SK-N-MC (cell line): ENCODE measurements around the gene SEC11C.

Experiments
- DNase-seq: peaks from one replicate; pipeline ENCODE4 v3.0.0-alpha.2; 2011; ENCODE audit warnings: low read depth, low spot score
- H3K27ac ChIP-seq: fragments of 200-600 bp; sonication (generic); 2 replicates; pipeline ENCODE4 v1.5.1; 2016; ENCODE audit warnings: mixed run types
- H3K36me3 ChIP-seq: fragments of 200-600 bp; sonication (generic); 2 replicates; pipeline ENCODE4 v1.6.1; 2017; ENCODE audit warnings: antibody characterized with exemption, low read length, mixed read lengths; ENCODE audit not compliant: insufficient read depth
- H3K4me3 ChIP-seq: fragments of 200-600 bp; sonication (generic); 2 replicates; pipeline ENCODE4 v1.5.1; 2016
- H3K9ac ChIP-seq: fragments of 200-600 bp; sonication (generic); 2 replicates; pipeline ENCODE4 v1.8.0; 2017; ENCODE audit warnings: mixed run types, mixed read lengths; ENCODE audit not compliant: insufficient read length
- H3K9me3 ChIP-seq: fragments of 200-600 bp; sonication (generic); 2 replicates; pipeline ENCODE4 v1.6.1; 2017; ENCODE audit warnings: low read depth, mild to moderate bottlenecking, antibody characterized with exemption, low read length, moderate library complexity, mixed read lengths
- EZH2 ChIP-seq: fragments of 200-600 bp; sonication (generic); IDR thresholded peaks from one replicate; pipeline ENCODE4 v1.6.1; 2017; ENCODE audit warnings: antibody characterized with exemption
- FOXP2 ChIP-seq: optimal IDR thresholded peaks from 2 replicates; pipeline ENCODE3; 2011; ENCODE audit warnings: mild to moderate bottlenecking, moderate library complexity; ENCODE audit not compliant: insufficient read depth; ENCODE audit errors: extremely low read length, control extremely low read depth
- POLR2AphosphoS5 ChIP-seq: IDR thresholded peaks from 2 replicates; pipeline ENCODE4 v1.6.1; 2012; ENCODE audit warnings: mild to moderate bottlenecking, low read depth, low read length, borderline replicate concordance

SEC11C gene

GRCh38 chr18:59114160-59114559 lies 25.5 kb upstream of the SEC11C start:
- H3K9me3 ChIP-seq, result no peaks in the 10 kb centered on the region
- no peak overlapping the region for H3K9ac ChIP-seq
- H3K27ac ChIP-seq, result peak overlapping the region; percentile 72
- peak overlapping the region; percentile 15; the same call in 1 of the 2 replicates for H3K4me3 ChIP-seq
- peak; percentile 69 for DNase-seq
- no peaks in the 10 kb centered on the region for H3K36me3 ChIP-seq
- TF ChIP-seq EZH2 (no peak), POLR2AphosphoS5 (no peak), FOXP2 (no peak)

- DNase-seq, result no peak
- Histone ChIP-seq H3K9ac (no peak overlapping the region), H3K36me3 (no peaks in the 10 kb centered on the region), H3K27ac (no peak overlapping the region), H3K4me3 (no peak overlapping the region), H3K9me3 (no peaks in the 10 kb centered on the region)
- TF ChIP-seq POLR2AphosphoS5 (no peak), FOXP2 (no peak), EZH2 (no peak)
Measured at GRCh38 chr18:59123588-59124369, 15.9 kb upstream of the SEC11C start.

- no peak overlapping the region for H3K9ac ChIP-seq
- no peak overlapping the region for H3K4me3 ChIP-seq
- TF ChIP-seq EZH2 (no peak), POLR2AphosphoS5 (no peak), FOXP2 (no peak)
- no peak for DNase-seq
- H3K27ac ChIP-seq, result no peak overlapping the region
- H3K36me3 ChIP-seq, result no peaks in the 10 kb centered on the region
- H3K9me3 ChIP-seq, result no peaks in the 10 kb centered on the region
Measured at GRCh38 chr18:59124370-59124704, 15.3 kb upstream of the SEC11C start.

GRCh38 chr18:59127047-59127446 lies 12.6 kb upstream of the SEC11C start:
- TF ChIP-seq POLR2AphosphoS5 (no peak), FOXP2 (no peak), EZH2 (no peak)
- Histone ChIP-seq H3K9ac (no peak overlapping the region), H3K9me3 (no peaks in the 10 kb centered on the region), H3K4me3 (no peak overlapping the region), H3K36me3 (no peaks in the 10 kb centered on the region), H3K27ac (no peak overlapping the region)
- DNase-seq, result no peak

GRCh38 chr18:59129951-59130703 lies 9.6 kb upstream of the SEC11C start:
- Histone ChIP-seq H3K9me3 (no peaks in the 10 kb centered on the region), H3K9ac (no peak overlapping the region), H3K4me3 (no peak overlapping the region), H3K36me3 (no peaks in the 10 kb centered on the region), H3K27ac (no peak overlapping the region)
- DNase-seq, result no peak
- TF ChIP-seq POLR2AphosphoS5 (no peak), FOXP2 (no peak), EZH2 (no peak)

- H3K9ac ChIP-seq, result no peak overlapping the region
- no peak for TF ChIP-seq POLR2AphosphoS5
- H3K4me3 ChIP-seq, result no peak overlapping the region
- no peak for DNase-seq
- H3K27ac ChIP-seq, result no peak overlapping the region
- no peaks in the 10 kb centered on the region for H3K36me3 ChIP-seq
- H3K9me3 ChIP-seq, result no peaks in the 10 kb centered on the region
Measured at GRCh38 chr18:59132810-59133465, 6.7 kb upstream of the SEC11C start.

- TF ChIP-seq POLR2AphosphoS5 (peak; percentile 68; the same call in 1 of the 2 replicates), FOXP2 (no peak)
- H3K27ac ChIP-seq, result peak overlapping the region; percentile 79; the same call in 1 of the 2 replicates
- no peaks in the 10 kb centered on the region for H3K36me3 ChIP-seq
- peak; percentile 79 for DNase-seq
- H3K9me3 ChIP-seq, result no peaks in the 10 kb centered on the region
- H3K9ac ChIP-seq, result peak overlapping the region; percentile 83
- peak overlapping the region; percentile 83 for H3K4me3 ChIP-seq
Measured at GRCh38 chr18:59139291-59139614, 431 bp upstream of the SEC11C start.

GRCh38 chr18:59140302-59140885 lies 710 bp downstream of the SEC11C start:
- H3K4me3 ChIP-seq, result peak overlapping the region; percentile 83
- no peaks in the 10 kb centered on the region for H3K9me3 ChIP-seq
- DNase-seq, result no peak
- TF ChIP-seq EZH2, result no peak
- TF ChIP-seq FOXP2, result no peak
- no peak for TF ChIP-seq POLR2AphosphoS5
- H3K9ac ChIP-seq, result peak overlapping the region; percentile 69
- H3K36me3 ChIP-seq, result no peaks in the 10 kb centered on the region
- no peak overlapping the region for H3K27ac ChIP-seq
